ENCODE measurements around the gene KLHL33. TPM values are rescaled to one million over a fixed set of nuclear protein-coding genes. Genes with fewer than 3 reads are reported as not detected.

Gene KLHL33
- total RNA-seq, 2 donors from 2014 or later, result 0.26 TPM; not detected in 1

- Histone ChIP-seq H3K4me1 (no peaks in the 10 kb centered on the region), H3K4me3 (no peak overlapping the region), H3K9me3 (no peaks in the 10 kb centered on the region), H3K27me3 (no peaks in the 10 kb centered on the region), H3K36me3 (replicated peaks in 1 of 2; ENCODE audit: insufficient read depth in 1 of 2, low read depth in 2 of 2) (peaks cover 6 to 71% of the 10 kb centered on the region in 2 donors), H3K27ac (no peak overlapping the region)
- no peak for DNase-seq
- intact Hi-C loops (cut with DNase I), result no loop called here
- 85 to 94% methylated on average over 4 to 5 of the region's 5 CpGs for WGBS, 2 donors
- ATAC-seq, result no peak
- TF ChIP-seq POLR2A (IDR thresholded peaks at IDR 0.05), result no peak
- no peak for TF ChIP-seq CTCF (IDR thresholded peaks at IDR 0.05)
Measured at GRCh38 chr14:20383636-20384035, 52.3 kb downstream of the KLHL33 start.

- no peak overlapping the region for H3K4me3 ChIP-seq
- no peak for DNase-seq
- no peak overlapping the region for H3K27ac ChIP-seq
- H3K4me1 ChIP-seq, result no peaks in the 10 kb centered on the region
- H3K27me3 ChIP-seq, result no peaks in the 10 kb centered on the region
- no peaks in the 10 kb centered on the region for H3K9me3 ChIP-seq
- TF ChIP-seq POLR2A (IDR thresholded peaks at IDR 0.05) (no peak), CTCF (IDR thresholded peaks at IDR 0.05) (no peak)
- H3K36me3 ChIP-seq (replicated peaks in 1 of 2; ENCODE audit: insufficient read depth in 1 of 2, low read depth in 2 of 2), result peaks cover 6 to 73% of the 10 kb centered on the region in 2 donors
- 91 to 95% methylated on average over 6 to 10 of the region's 10 CpGs for WGBS, 2 donors
- ATAC-seq, result no peak
- intact Hi-C loops (cut with DNase I), result no loop called here
Measured at GRCh38 chr14:20383032-20383431, 52.9 kb downstream of the KLHL33 start.

GRCh38 chr14:20382526-20382925 lies 53.4 kb downstream of the KLHL33 start:
- TF ChIP-seq CTCF (IDR thresholded peaks at IDR 0.05) (no peak), POLR2A (IDR thresholded peaks at IDR 0.05) (no peak)
- 93 to 95% methylated on average over 10 to 12 of the region's 12 CpGs for WGBS, 2 donors
- H3K36me3 ChIP-seq (replicated peaks in 1 of 2; ENCODE audit: insufficient read depth in 1 of 2, low read depth in 2 of 2), result peaks cover 6 to 72% of the 10 kb centered on the region in 2 donors
- H3K9me3 ChIP-seq, result no peaks in the 10 kb centered on the region
- DNase-seq, result no peak
- H3K4me1 ChIP-seq, result no peaks in the 10 kb centered on the region
- intact Hi-C loops (cut with DNase I), result no loop called here
- no peak overlapping the region for H3K4me3 ChIP-seq
- H3K27me3 ChIP-seq, result no peaks in the 10 kb centered on the region
- no peak overlapping the region for H3K27ac ChIP-seq
- no peak for ATAC-seq

- Histone ChIP-seq H3K4me1 (no peaks in the 10 kb centered on the region), H3K9me3 (no peaks in the 10 kb centered on the region), H3K4me3 (no peak overlapping the region), H3K27me3 (no peaks in the 10 kb centered on the region), H3K36me3 (replicated peaks in 1 of 2; ENCODE audit: insufficient read depth in 1 of 2, low read depth in 2 of 2) (peaks cover 6 to 76% of the 10 kb centered on the region in 2 donors), H3K27ac (no peak overlapping the region)
- WGBS, 2 donors, result 83 to 96% methylated on average over 6 to 7 of the region's 7 CpGs
- ATAC-seq (no peak), DNase-seq (no peak)
- TF ChIP-seq CTCF (IDR thresholded peaks at IDR 0.05), result no peak
- no peak for TF ChIP-seq POLR2A (IDR thresholded peaks at IDR 0.05)
- intact Hi-C loops (cut with DNase I), result no loop called here
Measured at GRCh38 chr14:20381341-20381740, 54.6 kb downstream of the KLHL33 start.

- Histone ChIP-seq H3K4me1 (peaks cover under 1% of the 10 kb centered on the region), H3K4me3 (no peak overlapping the region), H3K27me3 (no peaks in the 10 kb centered on the region), H3K9me3 (no peaks in the 10 kb centered on the region), H3K36me3 (replicated peaks in 1 of 2; ENCODE audit: insufficient read depth in 1 of 2, low read depth in 2 of 2) (peaks cover 6 to 74% of the 10 kb centered on the region in 2 donors), H3K27ac (no peak overlapping the region)
- 80 to 81% methylated on average over 6 of the region's 6 CpGs for WGBS, 2 donors
- TF ChIP-seq POLR2A (IDR thresholded peaks at IDR 0.05) (no peak), CTCF (IDR thresholded peaks at IDR 0.05) (no peak)
- intact Hi-C loops (cut with DNase I), result no loop called here
- ATAC-seq (no peak), DNase-seq (no peak)
Measured at GRCh38 chr14:20380681-20381080, 55.3 kb downstream of the KLHL33 start.

All from body of pancreas (tissue), 4 donors.